Thyroid gland (tissue), 4 donors: ENCODE measurements around the gene NMS.

Source experiments
- POLR2A ChIP-seq, 2 donors: fragments of 450-650 bp; IDR thresholded peaks; one replicate each; pipeline ENCODE4 v1.6.1; 2017; ENCODE audit warnings: antibody characterized with exemption in 2 of 2, mild to moderate bottlenecking in 2 of 2, moderate library complexity in 1 of 2
- TF ChIP-seq, protein P1 (sequence below), 6 experiments: fragments of 200-600 bp in 3 of 6; fragments of 450-650 bp in 3 of 6; sonication (generic) in 3 of 6; IDR thresholded peaks; one replicate each; pipeline ENCODE4 v1.5.1; 2016 to 2019; ENCODE audit warnings: antibody characterized with exemption in 6 of 6, mild to moderate bottlenecking in 2 of 6, inconsistent platforms in 1 of 6, moderate library complexity in 1 of 6

DNA sequence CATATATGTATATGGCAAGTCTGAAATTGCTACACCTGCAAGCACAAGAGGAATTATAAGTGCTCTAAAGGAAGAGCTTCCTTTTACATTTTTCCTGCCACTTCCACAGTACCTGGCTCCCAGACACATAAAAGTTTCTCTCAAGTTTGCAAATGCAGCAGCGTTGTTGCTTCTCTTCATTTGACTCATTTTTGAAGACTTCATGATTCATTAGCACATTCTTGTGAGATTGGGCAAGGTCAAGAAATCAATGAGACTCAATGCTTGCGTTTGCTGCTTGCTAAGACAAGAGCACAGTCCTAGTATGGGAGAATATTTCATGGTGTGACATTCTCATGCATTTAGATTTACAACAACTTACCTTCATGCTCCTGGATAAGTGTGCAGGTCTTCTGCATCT is 49.9 kb downstream of the NMS start:
- TF ChIP-seq, protein P1, sequence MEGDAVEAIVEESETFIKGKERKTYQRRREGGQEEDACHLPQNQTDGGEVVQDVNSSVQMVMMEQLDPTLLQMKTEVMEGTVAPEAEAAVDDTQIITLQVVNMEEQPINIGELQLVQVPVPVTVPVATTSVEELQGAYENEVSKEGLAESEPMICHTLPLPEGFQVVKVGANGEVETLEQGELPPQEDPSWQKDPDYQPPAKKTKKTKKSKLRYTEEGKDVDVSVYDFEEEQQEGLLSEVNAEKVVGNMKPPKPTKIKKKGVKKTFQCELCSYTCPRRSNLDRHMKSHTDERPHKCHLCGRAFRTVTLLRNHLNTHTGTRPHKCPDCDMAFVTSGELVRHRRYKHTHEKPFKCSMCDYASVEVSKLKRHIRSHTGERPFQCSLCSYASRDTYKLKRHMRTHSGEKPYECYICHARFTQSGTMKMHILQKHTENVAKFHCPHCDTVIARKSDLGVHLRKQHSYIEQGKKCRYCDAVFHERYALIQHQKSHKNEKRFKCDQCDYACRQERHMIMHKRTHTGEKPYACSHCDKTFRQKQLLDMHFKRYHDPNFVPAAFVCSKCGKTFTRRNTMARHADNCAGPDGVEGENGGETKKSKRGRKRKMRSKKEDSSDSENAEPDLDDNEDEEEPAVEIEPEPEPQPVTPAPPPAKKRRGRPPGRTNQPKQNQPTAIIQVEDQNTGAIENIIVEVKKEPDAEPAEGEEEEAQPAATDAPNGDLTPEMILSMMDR (IDR thresholded peaks at IDR 0.05): no peak
- TF ChIP-seq POLR2A (IDR thresholded peaks at IDR 0.05): no peak
